Hepatocyte (in vitro differentiated cells): ENCODE measurements around the gene SYNPO2. TPM values are rescaled to one million over a fixed set of nuclear protein-coding genes. Genes with fewer than 3 reads are reported as not detected.

Experiments
- DNase-seq: peaks from one replicate; pipeline ENCODE4 v3.0.0-alpha.2; 2016; ENCODE audit warnings: low spot score
- H2AFZ ChIP-seq: fragments of 200-600 bp; sonication (generic); 2 replicates; pipeline ENCODE4 v1.6.0; 2016; ENCODE audit warnings: antibody characterized with exemption, mild to moderate bottlenecking
- H3K27ac ChIP-seq: fragments of 200-600 bp; sonication (generic); 2 replicates; pipeline ENCODE4 v1.5.1; 2016; ENCODE audit warnings: mild to moderate bottlenecking
- H3K27me3 ChIP-seq: fragments of 200-600 bp; sonication (generic); 2 replicates; pipeline ENCODE4 v1.6.1; 2016
- H3K36me3 ChIP-seq: fragments of 200-600 bp; sonication (generic); replicated peaks from 2 replicates; pipeline ENCODE4 v1.5.1; 2016; ENCODE audit warnings: low read depth; ENCODE audit not compliant: insufficient read depth
- H3K4me1 ChIP-seq: fragments of 200-600 bp; sonication (generic); 2 replicates; pipeline ENCODE4 v1.5.1; 2016; ENCODE audit warnings: mild to moderate bottlenecking, moderate library complexity; ENCODE audit not compliant: insufficient read depth
- H3K4me2 ChIP-seq: fragments of 200-600 bp; sonication (generic); 2 replicates; pipeline ENCODE4 v1.6.0; 2016
- H3K4me3 ChIP-seq: fragments of 200-600 bp; sonication (generic); 2 replicates; pipeline ENCODE4 v1.5.1; 2016; ENCODE audit warnings: mild to moderate bottlenecking
- H3K79me2 ChIP-seq: fragments of 200-600 bp; sonication (generic); 2 replicates; pipeline ENCODE4 v1.6.0; 2017; ENCODE audit warnings: mild to moderate bottlenecking
- H3K9me2 ChIP-seq: fragments of 200-600 bp; sonication (generic); replicated peaks from 2 replicates; pipeline ENCODE4 v1.6.0; 2017; ENCODE audit warnings: mild to moderate bottlenecking; ENCODE audit not compliant: insufficient read depth
- H3K9me3 ChIP-seq: fragments of 200-600 bp; sonication (generic); 2 replicates; pipeline ENCODE4 v1.5.1; 2016; ENCODE audit warnings: low read depth, mild to moderate bottlenecking
- H4K20me1 ChIP-seq: fragments of 200-600 bp; sonication (generic); 2 replicates; pipeline ENCODE4 v1.6.0; 2016; ENCODE audit warnings: mild to moderate bottlenecking; ENCODE audit not compliant: insufficient read depth, poor library complexity, severe bottlenecking
- CTCF ChIP-seq: fragments of 200-600 bp; sonication (generic); IDR thresholded peaks from 2 replicates; pipeline ENCODE4 v1.5.1; 2016; ENCODE audit warnings: antibody characterized with exemption, mild to moderate bottlenecking; ENCODE audit not compliant: poor library complexity
- EZH2 ChIP-seq: fragments of 200-600 bp; sonication (generic); IDR thresholded peaks from 2 replicates; pipeline ENCODE4 v1.6.1; 2016; ENCODE audit warnings: antibody characterized with exemption, mild to moderate bottlenecking, borderline replicate concordance
- EZH2phosphoT487 ChIP-seq: fragments of 200-600 bp; sonication (generic); IDR thresholded peaks from one replicate; pipeline ENCODE4 v1.6.1; 2018; ENCODE audit warnings: antibody characterized with exemption, mild to moderate bottlenecking, low read depth, moderate library complexity; ENCODE audit not compliant: unreplicated experiment, severe bottlenecking
- WGBS: methylation state at CpG from one replicate; pipeline ENCODE4 v1.1.6; 2016; ENCODE audit warnings: low lambda C conversion rate; ENCODE audit errors: missing lambda C conversion rate; 5-methylcytosine and 5-hydroxymethylcytosine counted together
- polyA plus RNA-seq: library from polyadenylated mRNA; unstranded; fragments of >200 nt; fragmentation: Nextera tagmentation; extraction: Ambion mirVana; gene quantifications from 2 replicates; pipeline ENCODE4 v1.2.1, GENCODE V29; 2016
- total RNA-seq: library from RNA; depleted of rRNA; stranded (reverse); fragments of >200 nt; gene quantifications from 2 replicates; pipeline ENCODE4 v1.2.3, GENCODE V29; 2014

Gene SYNPO2
- total and polyA plus RNA-seq, 2 experiments from 2014 or later: 3.5 to 12.6 TPM

- Histone ChIP-seq H3K36me3 (no peaks in the 10 kb centered on the region), H3K9me3 (no peaks in the 10 kb centered on the region), H4K20me1 (no peaks in the 10 kb centered on the region), H3K4me1 (no peaks in the 10 kb centered on the region), H3K4me2 (no peak overlapping the region), H2AFZ (no peak overlapping the region), H3K9me2 (no peaks in the 10 kb centered on the region), H3K27me3 (no peaks in the 10 kb centered on the region), H3K27ac (no peak overlapping the region), H3K79me2 (no peaks in the 10 kb centered on the region), H3K4me3 (no peak overlapping the region)
- DNase-seq: no peak
- no peak for TF ChIP-seq EZH2phosphoT487
Measured at GRCh38 chr4:118848901-118849300, 39.8 kb upstream of the SYNPO2 start.

DNA sequence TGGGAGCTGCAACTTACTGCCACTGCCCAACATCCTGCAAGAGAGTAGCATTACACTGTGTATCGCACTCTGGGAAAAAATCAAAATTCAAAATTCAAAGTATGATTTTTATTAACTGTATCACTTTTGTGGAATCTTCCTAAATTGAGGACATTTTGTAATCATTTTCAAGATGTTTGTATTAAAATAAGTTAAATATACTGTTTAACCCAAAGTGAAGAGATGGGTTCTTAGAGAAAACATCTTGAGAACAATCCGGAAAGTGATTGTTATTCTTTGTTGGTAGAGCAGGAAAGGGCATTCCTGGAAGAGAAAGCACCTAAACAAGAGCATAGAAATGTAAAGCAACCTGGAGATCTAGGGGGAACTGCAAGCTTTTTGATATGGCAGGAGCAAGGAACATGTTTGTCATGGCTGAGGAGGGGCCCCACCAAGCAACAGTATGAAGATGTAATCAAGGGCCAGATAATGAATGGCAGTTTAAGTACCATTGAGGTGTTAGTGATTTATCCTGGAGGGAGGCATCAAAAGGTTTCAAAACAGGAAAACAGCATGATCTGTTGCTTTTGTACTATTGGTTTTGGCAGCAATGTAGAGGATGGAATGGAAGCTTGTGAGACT lies 38.7 kb upstream of the SYNPO2 start:
- Histone ChIP-seq H3K9me2 (no peaks in the 10 kb centered on the region), H3K36me3 (no peaks in the 10 kb centered on the region), H3K9me3 (no peaks in the 10 kb centered on the region), H3K27ac (no peak overlapping the region), H3K4me1 (no peaks in the 10 kb centered on the region), H2AFZ (peak overlapping the region; percentile 86), H4K20me1 (no peaks in the 10 kb centered on the region), H3K79me2 (no peaks in the 10 kb centered on the region), H3K27me3 (no peaks in the 10 kb centered on the region), H3K4me3 (peak overlapping the region; percentile 18), H3K4me2 (peak overlapping the region; percentile 74)
- no peak for DNase-seq
- WGBS: 72% methylated on average over 2 of the region's 2 CpGs
- no peak for TF ChIP-seq EZH2phosphoT487
- TF ChIP-seq EZH2: no peak
- TF ChIP-seq CTCF: no peak

GRCh38 chr4:118850488-118851173 lies 38.0 kb upstream of the SYNPO2 start:
- Histone ChIP-seq H3K36me3 (no peaks in the 10 kb centered on the region), H3K79me2 (no peaks in the 10 kb centered on the region), H3K9me2 (no peaks in the 10 kb centered on the region), H2AFZ (peak overlapping the region; percentile 86), H3K9me3 (no peaks in the 10 kb centered on the region), H3K4me1 (no peaks in the 10 kb centered on the region), H3K4me2 (peak overlapping the region; percentile 74), H3K27me3 (no peaks in the 10 kb centered on the region), H4K20me1 (no peaks in the 10 kb centered on the region), H3K27ac (peak overlapping the region; percentile 49), H3K4me3 (peak overlapping the region; percentile 18)
- 29% methylated on average over 8 of the region's 8 CpGs for WGBS
- TF ChIP-seq EZH2phosphoT487: no peak
- TF ChIP-seq EZH2: no peak
- no peak for TF ChIP-seq CTCF
- DNase-seq: peak; percentile 36

DNA sequence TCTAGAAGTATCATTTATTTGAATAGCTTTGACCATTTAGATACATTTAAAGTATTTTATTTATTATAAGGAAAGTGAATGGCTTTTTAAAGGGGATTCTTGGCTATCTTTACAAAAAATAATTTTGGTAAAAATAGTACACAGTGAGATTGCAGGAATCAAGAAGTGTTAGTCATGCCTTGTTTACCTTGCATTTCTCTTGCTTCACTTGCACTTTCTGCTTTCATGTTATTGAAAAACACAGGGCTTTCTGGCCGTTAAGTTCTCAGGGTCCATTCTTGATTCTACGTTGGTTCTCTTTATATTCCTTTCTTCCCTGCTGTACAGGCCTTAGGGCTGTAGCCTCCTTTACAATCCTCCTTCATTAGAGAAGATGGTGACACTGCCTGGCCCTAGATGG lies 30.9 kb upstream of the SYNPO2 start:
- Histone ChIP-seq H3K4me2 (no peak overlapping the region), H3K9me2 (no peaks in the 10 kb centered on the region), H3K27me3 (no peaks in the 10 kb centered on the region), H3K4me3 (no peak overlapping the region), H3K9me3 (no peaks in the 10 kb centered on the region), H2AFZ (no peak overlapping the region), H3K4me1 (no peaks in the 10 kb centered on the region), H3K27ac (no peak overlapping the region), H4K20me1 (no peaks in the 10 kb centered on the region), H3K79me2 (no peaks in the 10 kb centered on the region), H3K36me3 (no peaks in the 10 kb centered on the region)
- TF ChIP-seq CTCF: no peak
- no peak for TF ChIP-seq EZH2phosphoT487
- TF ChIP-seq EZH2: no peak
- DNase-seq: no peak
- WGBS: 74% methylated on average over 2 of the region's 2 CpGs
